K562 (cell line): ENCODE measurements around the gene CNRIP1.

ENCODE experiments used
- CSDE1 ChIP-seq, 2 experiments: fragments of 450-650 bp; IDR thresholded peaks; 2 replicates each; pipeline ENCODE4 v1.6.1; 2016; ENCODE audit warnings: mild to moderate bottlenecking in 1 of 2
- KDM4B ChIP-seq, 2 experiments: fragments of 450-650 bp in 1 of 2; sonication (generic) in 1 of 2; IDR thresholded peaks; 2 replicates each; pipeline ENCODE4 v1.6.1; 2016 to 2017; ENCODE audit warnings: borderline replicate concordance in 2 of 2, antibody characterized with exemption in 1 of 2, low read depth in 1 of 2, mild to moderate bottlenecking in 1 of 2
- SIX5 ChIP-seq, 2 experiments: IDR thresholded peaks; 2 replicates each; pipeline ENCODE4 v1.6.1; 2011; ENCODE audit warnings: low read length in 2 of 2, borderline replicate concordance in 1 of 2, low read depth in 1 of 2, mild to moderate bottlenecking in 1 of 2, moderate library complexity in 1 of 2; ENCODE audit not compliant: insufficient read depth in 1 of 2
- SRF ChIP-seq, 2 experiments: fragments of 250-450, 450-650 bp in 1 of 2; sonication (Bioruptor Pico) in 1 of 2; sonication (generic) in 1 of 2; formaldehyde crosslinking; IDR thresholded peaks; 2 replicates each; pipeline versions ENCODE4 v1.5.0 to v1.5.1; 2020 to 2022; ENCODE audit warnings: mild to moderate bottlenecking in 1 of 2, missing genetic modification reagents in 1 of 2
- TOE1 ChIP-seq, 2 experiments: fragments of 450-650 bp in 1 of 2; sonication (generic) in 1 of 2; formaldehyde crosslinking in 1 of 2; IDR thresholded peaks; 2 replicates each; pipeline versions ENCODE4 v1.7.1 to v1.8.0; 2016 to 2022; ENCODE audit warnings: borderline replicate concordance in 2 of 2, mild to moderate bottlenecking in 2 of 2, antibody characterized with exemption in 1 of 2, inconsistent platforms in 1 of 2, low read depth in 1 of 2, missing genetic modification reagents in 1 of 2, moderate library complexity in 1 of 2
- ZNF133 ChIP-seq: fragments of 250-450 bp; sonication (Bioruptor Pico); IDR thresholded peaks from 2 replicates; pipeline ENCODE4 v1.4.0; 2020; ENCODE audit warnings: mild to moderate bottlenecking
- ZNF507 ChIP-seq: conservative IDR thresholded peaks from 2 replicates; pipeline ENCODE4 v1.6.1; 2017; ENCODE audit warnings: missing genetic modification characterization, missing compliant biosample characterization
- TF ChIP-seq, protein P1 (sequence below): fragments of 250-450 bp; sonication (Bioruptor Pico); IDR thresholded peaks from 2 replicates; pipeline ENCODE4 v1.5.0; 2022; ENCODE audit warnings: mild to moderate bottlenecking
- TF ChIP-seq, protein P2 (sequence below), 3 experiments: IDR thresholded peaks in 2 of 3; conservative IDR thresholded peaks in 1 of 3; 2 replicates each; pipeline ENCODE4 v1.5.1; 2011 to 2012; ENCODE audit warnings: low read length in 3 of 3, mild to moderate bottlenecking in 3 of 3, control low read depth in 2 of 3, improper control_type of control experiment in 1 of 3, inconsistent platforms in 1 of 3, low read depth in 1 of 3, mixed read lengths in 1 of 3, moderate library complexity in 1 of 3; ENCODE audit not compliant: insufficient read depth in 2 of 3

GRCh38 chr2:68250652-68251186 lies 69.0 kb downstream of the CNRIP1 start:
- TF ChIP-seq, protein P1, sequence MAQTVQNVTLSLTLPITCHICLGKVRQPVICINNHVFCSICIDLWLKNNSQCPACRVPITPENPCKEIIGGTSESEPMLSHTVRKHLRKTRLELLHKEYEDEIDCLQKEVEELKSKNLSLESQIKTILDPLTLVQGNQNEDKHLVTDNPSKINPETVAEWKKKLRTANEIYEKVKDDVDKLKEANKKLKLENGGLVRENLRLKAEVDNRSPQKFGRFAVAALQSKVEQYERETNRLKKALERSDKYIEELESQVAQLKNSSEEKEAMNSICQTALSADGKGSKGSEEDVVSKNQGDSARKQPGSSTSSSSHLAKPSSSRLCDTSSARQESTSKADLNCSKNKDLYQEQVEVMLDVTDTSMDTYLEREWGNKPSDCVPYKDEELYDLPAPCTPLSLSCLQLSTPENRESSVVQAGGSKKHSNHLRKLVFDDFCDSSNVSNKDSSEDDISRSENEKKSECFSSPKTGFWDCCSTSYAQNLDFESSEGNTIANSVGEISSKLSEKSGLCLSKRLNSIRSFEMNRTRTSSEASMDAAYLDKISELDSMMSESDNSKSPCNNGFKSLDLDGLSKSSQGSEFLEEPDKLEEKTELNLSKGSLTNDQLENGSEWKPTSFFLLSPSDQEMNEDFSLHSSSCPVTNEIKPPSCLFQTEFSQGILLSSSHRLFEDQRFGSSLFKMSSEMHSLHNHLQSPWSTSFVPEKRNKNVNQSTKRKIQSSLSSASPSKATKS (CRISPR knock-in tag) = no peak
- TF ChIP-seq, protein P2, sequence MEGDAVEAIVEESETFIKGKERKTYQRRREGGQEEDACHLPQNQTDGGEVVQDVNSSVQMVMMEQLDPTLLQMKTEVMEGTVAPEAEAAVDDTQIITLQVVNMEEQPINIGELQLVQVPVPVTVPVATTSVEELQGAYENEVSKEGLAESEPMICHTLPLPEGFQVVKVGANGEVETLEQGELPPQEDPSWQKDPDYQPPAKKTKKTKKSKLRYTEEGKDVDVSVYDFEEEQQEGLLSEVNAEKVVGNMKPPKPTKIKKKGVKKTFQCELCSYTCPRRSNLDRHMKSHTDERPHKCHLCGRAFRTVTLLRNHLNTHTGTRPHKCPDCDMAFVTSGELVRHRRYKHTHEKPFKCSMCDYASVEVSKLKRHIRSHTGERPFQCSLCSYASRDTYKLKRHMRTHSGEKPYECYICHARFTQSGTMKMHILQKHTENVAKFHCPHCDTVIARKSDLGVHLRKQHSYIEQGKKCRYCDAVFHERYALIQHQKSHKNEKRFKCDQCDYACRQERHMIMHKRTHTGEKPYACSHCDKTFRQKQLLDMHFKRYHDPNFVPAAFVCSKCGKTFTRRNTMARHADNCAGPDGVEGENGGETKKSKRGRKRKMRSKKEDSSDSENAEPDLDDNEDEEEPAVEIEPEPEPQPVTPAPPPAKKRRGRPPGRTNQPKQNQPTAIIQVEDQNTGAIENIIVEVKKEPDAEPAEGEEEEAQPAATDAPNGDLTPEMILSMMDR (IDR thresholded peaks at IDR 0.05 in 2 of 3, conservative IDR thresholded peaks at IDR 0.05 in 1 of 3; ENCODE audit: insufficient read depth in 2 of 3, low read depth in 1 of 3, low read length in 3 of 3) = no peak
- TF ChIP-seq ZNF133 (CRISPR knock-in tag) (no peak), TOE1 (IDR thresholded peaks at IDR 0.05; ENCODE audit: borderline replicate concordance) (no peak), TOE1 (CRISPR knock-in tag; IDR thresholded peaks at IDR 0.05; ENCODE audit: borderline replicate concordance, low read depth) (no peak), ZNF507 (tag) (no peak), SRF (CRISPR knock-in tag; IDR thresholded peaks at IDR 0.05) (no peak), CSDE1 (IDR thresholded peaks at IDR 0.05) (no peak), SIX5 (IDR thresholded peaks at IDR 0.05; ENCODE audit: borderline replicate concordance in 1 of 2, insufficient read depth in 1 of 2, low read depth in 1 of 2, low read length in 2 of 2) (no peak), KDM4B (IDR thresholded peaks at IDR 0.05; ENCODE audit: borderline replicate concordance in 2 of 2, low read depth in 1 of 2) (no peak)
